ENCODE data around the gene GPR158. TPM values are rescaled to one million over a fixed set of nuclear protein-coding genes. Genes with fewer than 3 reads are reported as not detected.

The GPR158 gene
- total and polyA plus RNA-seq, 9 of the 15 experiments (the other 6 are each of a cell fraction or from before 2014, with no cell fraction given): 4.0 to 7.6 (median 5.0) TPM

DNA sequence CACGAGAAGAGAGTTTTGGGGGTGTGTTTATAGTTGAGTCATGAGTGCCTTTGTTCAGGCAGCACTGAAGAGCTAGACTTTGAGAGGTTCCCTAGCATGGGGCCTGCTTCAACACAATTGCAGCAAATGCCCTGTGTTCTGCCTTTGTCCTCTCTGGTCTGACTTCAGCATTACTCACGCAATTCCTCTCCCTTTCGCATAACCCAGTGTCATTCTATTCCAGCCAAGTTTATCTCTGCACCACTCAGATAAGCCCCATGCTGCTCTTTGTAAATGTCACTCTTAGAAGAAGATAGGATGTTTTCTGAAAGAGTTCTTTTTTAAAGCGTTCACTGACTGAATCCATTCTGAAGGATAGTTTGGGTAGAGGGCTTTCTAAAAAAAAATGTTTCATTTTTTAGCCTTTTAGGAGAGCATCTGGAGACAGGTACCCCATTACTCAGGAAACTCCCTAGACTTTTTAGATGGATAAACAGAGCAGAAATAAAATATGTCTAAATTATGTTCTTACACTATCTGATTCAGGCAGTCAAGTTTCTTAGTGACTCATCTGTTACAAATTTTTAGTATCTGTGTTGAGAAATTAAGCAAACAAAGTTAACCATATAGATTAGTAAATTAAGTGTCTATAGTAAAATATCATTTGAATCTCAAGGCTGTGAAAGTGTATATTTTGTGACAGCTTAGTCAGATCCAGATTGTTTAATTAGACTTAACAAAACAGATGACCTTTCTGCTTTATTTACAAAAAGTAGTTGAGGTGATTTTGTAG is 318.5 kb downstream of the GPR158 start (continued):
- TF ChIP-seq, protein P1, sequence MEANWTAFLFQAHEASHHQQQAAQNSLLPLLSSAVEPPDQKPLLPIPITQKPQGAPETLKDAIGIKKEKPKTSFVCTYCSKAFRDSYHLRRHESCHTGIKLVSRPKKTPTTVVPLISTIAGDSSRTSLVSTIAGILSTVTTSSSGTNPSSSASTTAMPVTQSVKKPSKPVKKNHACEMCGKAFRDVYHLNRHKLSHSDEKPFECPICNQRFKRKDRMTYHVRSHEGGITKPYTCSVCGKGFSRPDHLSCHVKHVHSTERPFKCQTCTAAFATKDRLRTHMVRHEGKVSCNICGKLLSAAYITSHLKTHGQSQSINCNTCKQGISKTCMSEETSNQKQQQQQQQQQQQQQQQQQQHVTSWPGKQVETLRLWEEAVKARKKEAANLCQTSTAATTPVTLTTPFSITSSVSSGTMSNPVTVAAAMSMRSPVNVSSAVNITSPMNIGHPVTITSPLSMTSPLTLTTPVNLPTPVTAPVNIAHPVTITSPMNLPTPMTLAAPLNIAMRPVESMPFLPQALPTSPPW (CRISPR knock-in tag; IDR thresholded peaks at IDR 0.05): peak; percentile 34
- TF ChIP-seq ZNF77 (CRISPR knock-in tag; IDR thresholded peaks at IDR 0.05): no peak
- 0 out of 2 replicates have a peak, but pooled peaks have one; percentile 15 for TF ChIP-seq ZKSCAN1 (IDR thresholded peaks at IDR 0.05; ENCODE audit: low read depth, low read length)
- peak; percentile 75 for TF ChIP-seq FOXM1 (IDR thresholded peaks at IDR 0.05; ENCODE audit: low read depth)
- no peak for TF ChIP-seq FOXM1 (CRISPR knock-in tag; IDR thresholded peaks at IDR 0.05; ENCODE audit: low read depth)
- TF ChIP-seq ARNT (IDR thresholded peaks at IDR 0.05): peak in 1 of 2 experiments; percentile 79; a peak in 2 of 4 replicates
- TF ChIP-seq TRIM24 (IDR thresholded peaks at IDR 0.05): peak; percentile 74 to 83; a peak in 3 of 4 replicates
- TF ChIP-seq MAFF (IDR thresholded peaks at IDR 0.05; ENCODE audit: low read length): peak; percentile 59
- TF ChIP-seq POLR3A (IDR thresholded peaks at IDR 0.05; ENCODE audit: borderline replicate concordance, extremely low read depth, insufficient read depth, insufficient read length): no peak
- TF ChIP-seq, protein P2, sequence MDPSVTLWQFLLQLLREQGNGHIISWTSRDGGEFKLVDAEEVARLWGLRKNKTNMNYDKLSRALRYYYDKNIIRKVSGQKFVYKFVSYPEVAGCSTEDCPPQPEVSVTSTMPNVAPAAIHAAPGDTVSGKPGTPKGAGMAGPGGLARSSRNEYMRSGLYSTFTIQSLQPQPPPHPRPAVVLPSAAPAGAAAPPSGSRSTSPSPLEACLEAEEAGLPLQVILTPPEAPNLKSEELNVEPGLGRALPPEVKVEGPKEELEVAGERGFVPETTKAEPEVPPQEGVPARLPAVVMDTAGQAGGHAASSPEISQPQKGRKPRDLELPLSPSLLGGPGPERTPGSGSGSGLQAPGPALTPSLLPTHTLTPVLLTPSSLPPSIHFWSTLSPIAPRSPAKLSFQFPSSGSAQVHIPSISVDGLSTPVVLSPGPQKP (CRISPR knock-in tag; IDR thresholded peaks at IDR 0.05): no peak
- peak; percentile 68; the same call in 1 of the 2 replicates for TF ChIP-seq KLF16 (IDR thresholded peaks at IDR 0.05)
- no peak for TF ChIP-seq RBM15 (IDR thresholded peaks at IDR 0.05; ENCODE audit: insufficient read depth, low read length)
- peak; percentile 25 to 89 for TF ChIP-seq NCOA2 (IDR thresholded peaks at IDR 0.05; ENCODE audit: partially characterized antibody in 2 of 2)
- TF ChIP-seq, protein P3, sequence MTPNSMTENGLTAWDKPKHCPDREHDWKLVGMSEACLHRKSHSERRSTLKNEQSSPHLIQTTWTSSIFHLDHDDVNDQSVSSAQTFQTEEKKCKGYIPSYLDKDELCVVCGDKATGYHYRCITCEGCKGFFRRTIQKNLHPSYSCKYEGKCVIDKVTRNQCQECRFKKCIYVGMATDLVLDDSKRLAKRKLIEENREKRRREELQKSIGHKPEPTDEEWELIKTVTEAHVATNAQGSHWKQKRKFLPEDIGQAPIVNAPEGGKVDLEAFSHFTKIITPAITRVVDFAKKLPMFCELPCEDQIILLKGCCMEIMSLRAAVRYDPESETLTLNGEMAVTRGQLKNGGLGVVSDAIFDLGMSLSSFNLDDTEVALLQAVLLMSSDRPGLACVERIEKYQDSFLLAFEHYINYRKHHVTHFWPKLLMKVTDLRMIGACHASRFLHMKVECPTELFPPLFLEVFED (CRISPR knock-in tag; conservative IDR thresholded peaks at IDR 0.05): no peak
